Neural cell (in vitro differentiated cells): ENCODE measurements around the gene UBL4A.

Experiments used
- EP300 ChIP-seq: fragments of 450-650 bp; conservative IDR thresholded peaks from 2 replicates; pipeline ENCODE4 v1.6.1; 2014; ENCODE audit warnings: antibody characterized with exemption, mild to moderate bottlenecking, moderate library complexity; ENCODE audit not compliant: poor library complexity, severe bottlenecking
- EZH2 ChIP-seq: fragments of 200-600, 300-800 bp; shearing (Covaris generic), sonication (generic); IDR thresholded peaks from 2 replicates; pipeline ENCODE4 v1.6.1; 2014; ENCODE audit warnings: antibody characterized with exemption, low read length, borderline replicate concordance, mild to moderate bottlenecking; ENCODE audit not compliant: insufficient read depth, poor library complexity, severe bottlenecking
- POLR2AphosphoS5 ChIP-seq: IDR thresholded peaks from 2 replicates; pipeline ENCODE4 v1.6.1; 2012
- RAD21 ChIP-seq: fragments of 450-650 bp; conservative IDR thresholded peaks from 2 replicates; pipeline ENCODE4 v1.6.1; 2014; ENCODE audit warnings: antibody characterized with exemption, mild to moderate bottlenecking, moderate library complexity
- SMC3 ChIP-seq: fragments of 450-650 bp; conservative IDR thresholded peaks from 2 replicates; pipeline ENCODE4 v1.6.1; 2014; ENCODE audit warnings: antibody characterized with exemption, mild to moderate bottlenecking, moderate library complexity; ENCODE audit not compliant: poor library complexity
- TAF1 ChIP-seq: IDR thresholded peaks from 2 replicates; pipeline ENCODE4 v1.6.1; 2012; ENCODE audit warnings: low read depth
- TF ChIP-seq, protein P1 (sequence below): fragments of 450-650 bp; IDR thresholded peaks from 2 replicates; pipeline ENCODE4 v1.5.1; 2014; ENCODE audit warnings: antibody characterized with exemption, mild to moderate bottlenecking, moderate library complexity; ENCODE audit not compliant: poor library complexity, severe bottlenecking
- TF ChIP-seq, protein P2 (sequence below): IDR thresholded peaks from 2 replicates; pipeline ENCODE4 v1.6.1; 2012; ENCODE audit warnings: borderline replicate concordance

DNA sequence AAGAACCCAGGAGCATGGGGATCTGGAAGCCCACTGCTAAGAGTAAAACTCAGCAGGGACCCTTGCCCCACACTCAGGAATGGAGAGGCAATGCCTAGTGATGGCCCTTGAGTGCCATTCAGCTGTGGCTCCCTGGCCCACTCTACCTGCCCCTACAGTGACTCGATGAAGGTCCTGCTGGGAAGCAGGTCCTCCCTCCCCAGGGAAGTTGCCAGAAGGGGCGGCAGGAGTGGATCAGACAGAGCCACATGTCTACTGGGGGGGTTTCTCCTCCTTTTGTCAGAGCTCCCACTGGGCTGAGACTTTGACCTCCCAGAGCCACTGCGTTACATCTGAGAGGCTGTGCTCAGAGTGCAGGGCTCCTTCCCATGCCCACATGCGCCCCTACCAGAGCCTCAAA, 2.8 kb upstream of the UBL4A start:
- TF ChIP-seq, protein P1, sequence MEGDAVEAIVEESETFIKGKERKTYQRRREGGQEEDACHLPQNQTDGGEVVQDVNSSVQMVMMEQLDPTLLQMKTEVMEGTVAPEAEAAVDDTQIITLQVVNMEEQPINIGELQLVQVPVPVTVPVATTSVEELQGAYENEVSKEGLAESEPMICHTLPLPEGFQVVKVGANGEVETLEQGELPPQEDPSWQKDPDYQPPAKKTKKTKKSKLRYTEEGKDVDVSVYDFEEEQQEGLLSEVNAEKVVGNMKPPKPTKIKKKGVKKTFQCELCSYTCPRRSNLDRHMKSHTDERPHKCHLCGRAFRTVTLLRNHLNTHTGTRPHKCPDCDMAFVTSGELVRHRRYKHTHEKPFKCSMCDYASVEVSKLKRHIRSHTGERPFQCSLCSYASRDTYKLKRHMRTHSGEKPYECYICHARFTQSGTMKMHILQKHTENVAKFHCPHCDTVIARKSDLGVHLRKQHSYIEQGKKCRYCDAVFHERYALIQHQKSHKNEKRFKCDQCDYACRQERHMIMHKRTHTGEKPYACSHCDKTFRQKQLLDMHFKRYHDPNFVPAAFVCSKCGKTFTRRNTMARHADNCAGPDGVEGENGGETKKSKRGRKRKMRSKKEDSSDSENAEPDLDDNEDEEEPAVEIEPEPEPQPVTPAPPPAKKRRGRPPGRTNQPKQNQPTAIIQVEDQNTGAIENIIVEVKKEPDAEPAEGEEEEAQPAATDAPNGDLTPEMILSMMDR, result no peak
- no peak for TF ChIP-seq POLR2AphosphoS5
- TF ChIP-seq RAD21, result no peak
- TF ChIP-seq EP300, result no peak
- TF ChIP-seq, protein P2, sequence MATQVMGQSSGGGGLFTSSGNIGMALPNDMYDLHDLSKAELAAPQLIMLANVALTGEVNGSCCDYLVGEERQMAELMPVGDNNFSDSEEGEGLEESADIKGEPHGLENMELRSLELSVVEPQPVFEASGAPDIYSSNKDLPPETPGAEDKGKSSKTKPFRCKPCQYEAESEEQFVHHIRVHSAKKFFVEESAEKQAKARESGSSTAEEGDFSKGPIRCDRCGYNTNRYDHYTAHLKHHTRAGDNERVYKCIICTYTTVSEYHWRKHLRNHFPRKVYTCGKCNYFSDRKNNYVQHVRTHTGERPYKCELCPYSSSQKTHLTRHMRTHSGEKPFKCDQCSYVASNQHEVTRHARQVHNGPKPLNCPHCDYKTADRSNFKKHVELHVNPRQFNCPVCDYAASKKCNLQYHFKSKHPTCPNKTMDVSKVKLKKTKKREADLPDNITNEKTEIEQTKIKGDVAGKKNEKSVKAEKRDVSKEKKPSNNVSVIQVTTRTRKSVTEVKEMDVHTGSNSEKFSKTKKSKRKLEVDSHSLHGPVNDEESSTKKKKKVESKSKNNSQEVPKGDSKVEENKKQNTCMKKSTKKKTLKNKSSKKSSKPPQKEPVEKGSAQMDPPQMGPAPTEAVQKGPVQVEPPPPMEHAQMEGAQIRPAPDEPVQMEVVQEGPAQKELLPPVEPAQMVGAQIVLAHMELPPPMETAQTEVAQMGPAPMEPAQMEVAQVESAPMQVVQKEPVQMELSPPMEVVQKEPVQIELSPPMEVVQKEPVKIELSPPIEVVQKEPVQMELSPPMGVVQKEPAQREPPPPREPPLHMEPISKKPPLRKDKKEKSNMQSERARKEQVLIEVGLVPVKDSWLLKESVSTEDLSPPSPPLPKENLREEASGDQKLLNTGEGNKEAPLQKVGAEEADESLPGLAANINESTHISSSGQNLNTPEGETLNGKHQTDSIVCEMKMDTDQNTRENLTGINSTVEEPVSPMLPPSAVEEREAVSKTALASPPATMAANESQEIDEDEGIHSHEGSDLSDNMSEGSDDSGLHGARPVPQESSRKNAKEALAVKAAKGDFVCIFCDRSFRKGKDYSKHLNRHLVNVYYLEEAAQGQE, result no peak
- TF ChIP-seq EZH2, result no peak
- no peak for TF ChIP-seq SMC3
- no peak for TF ChIP-seq TAF1
